ENCODE results near the gene OR9Q1.

DNA sequence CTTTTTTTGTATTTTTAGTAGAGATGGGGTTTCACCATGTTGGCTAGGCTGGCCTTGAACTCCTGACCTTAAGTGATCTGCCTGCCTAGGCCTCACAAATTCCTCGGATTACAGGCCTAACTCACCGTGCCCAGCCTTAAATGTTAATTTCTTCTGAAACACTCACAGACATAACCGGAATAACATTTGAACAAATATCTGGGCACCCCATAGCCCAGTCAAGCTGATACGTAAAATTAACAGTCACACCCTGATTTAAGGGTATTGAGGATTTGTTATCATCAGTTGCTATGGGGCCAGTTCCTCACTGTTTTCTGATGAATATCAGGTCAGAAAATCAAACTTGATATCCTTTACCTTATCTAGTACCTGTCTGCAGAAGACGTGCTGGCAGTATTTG lies 23.0 kb upstream of the OR9Q1 start:
- TF ChIP-seq CTCF (conservative IDR thresholded peaks at IDR 0.05; ENCODE audit: low read depth, low read length): no peak
- no peak for TF ChIP-seq POLR2A (IDR thresholded peaks at IDR 0.05; ENCODE audit: low read depth, low read length)
- no peak for TF ChIP-seq CEBPB (IDR thresholded peaks at IDR 0.05; ENCODE audit: low read depth, low read length)
- TF ChIP-seq, protein P1, sequence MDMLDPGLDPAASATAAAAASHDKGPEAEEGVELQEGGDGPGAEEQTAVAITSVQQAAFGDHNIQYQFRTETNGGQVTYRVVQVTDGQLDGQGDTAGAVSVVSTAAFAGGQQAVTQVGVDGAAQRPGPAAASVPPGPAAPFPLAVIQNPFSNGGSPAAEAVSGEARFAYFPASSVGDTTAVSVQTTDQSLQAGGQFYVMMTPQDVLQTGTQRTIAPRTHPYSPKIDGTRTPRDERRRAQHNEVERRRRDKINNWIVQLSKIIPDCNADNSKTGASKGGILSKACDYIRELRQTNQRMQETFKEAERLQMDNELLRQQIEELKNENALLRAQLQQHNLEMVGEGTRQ (IDR thresholded peaks at IDR 0.05; ENCODE audit: low read depth, low read length): no peak
- no peak for TF ChIP-seq BHLHE40 (IDR thresholded peaks at IDR 0.05; ENCODE audit: low read depth, low read length)
- no peak for TF ChIP-seq MAFK (IDR thresholded peaks at IDR 0.05; ENCODE audit: low read depth, low read length)
- TF ChIP-seq MXI1 (IDR thresholded peaks at IDR 0.05; ENCODE audit: borderline replicate concordance, low read depth, low read length): no peak
- no peak for TF ChIP-seq RAD21 (IDR thresholded peaks at IDR 0.05; ENCODE audit: low read length)
- no peak for TF ChIP-seq SMC3 (IDR thresholded peaks at IDR 0.05; ENCODE audit: low read depth, low read length)
